Caco-2 (cell line): Measurements from ENCODE around the gene GNAO1. TPM values are rescaled to one million over a fixed set of nuclear protein-coding genes. Genes with fewer than 3 reads are reported as not detected.

Experiments used
- BruUV-seq: library from RNA; stranded (reverse); fragments of 400-500 nt; replicated peaks from 2 replicates; lab custom pipeline; 2021; lab: Mats Ljungman, UMichigan
- CTCF ChIA-PET: fragments of 300-600 bp; sonication (Branson Sonifier 250); formaldehyde crosslinking; loops from one replicate; lab custom pipeline; 2022; ENCODE audit warnings: antibody characterized with exemption; lab: Charles Lee
- POLR2A ChIA-PET: fragments of 300-600 bp; sonication (Branson Sonifier 250); formaldehyde crosslinking; loops from one replicate; lab custom pipeline; 2022; ENCODE audit warnings: antibody characterized with exemption; lab: Charles Lee
- DNase-seq, 2 experiments: peaks; one replicate each; pipeline versions ENCODE4 v3.0.0 to v3.0.0-alpha.2; 2020 to 2022
- H3K27me3 ChIP-seq: replicated peaks from 2 replicates; pipeline ENCODE4 v1.6.0; 2011; ENCODE audit warnings: low read length; ENCODE audit not compliant: control insufficient read depth, insufficient read depth
- H3K36me3 ChIP-seq: 2 replicates; pipeline ENCODE4 v1.5.1; 2011; ENCODE audit warnings: low read length; ENCODE audit not compliant: control insufficient read depth, insufficient read depth
- H3K4me1 ChIP-seq: fragments of 250-450 bp; sonication (Bioruptor Pico); 2 replicates; pipeline ENCODE4 v1.5.1; 2020; ENCODE audit warnings: mild to moderate bottlenecking
- H3K4me3 ChIP-seq: 2 replicates; pipeline ENCODE4 v1.5.1; 2011; ENCODE audit warnings: low read depth, mild to moderate bottlenecking, control low read depth, low read length
- H3K9me3 ChIP-seq: fragments of 250-450 bp; sonication (Bioruptor Pico); 2 replicates; pipeline ENCODE4 v1.5.1; 2020; ENCODE audit warnings: mild to moderate bottlenecking, moderate library complexity
- H3K27ac Mint-ChIP-seq: one replicate; pipeline ENCODE4 v1.8.0; 2022; ENCODE audit warnings: mixed read lengths; ENCODE audit not compliant: unreplicated experiment
- H3K27me3 Mint-ChIP-seq: one replicate; pipeline ENCODE4 v1.8.0; 2022; ENCODE audit warnings: mixed read lengths; ENCODE audit not compliant: insufficient read depth, unreplicated experiment
- H3K36me3 Mint-ChIP-seq: one replicate; pipeline ENCODE4 v1.8.0; 2022; ENCODE audit warnings: mild to moderate bottlenecking, mixed read lengths; ENCODE audit not compliant: insufficient read depth, unreplicated experiment
- H3K4me1 Mint-ChIP-seq: one replicate; pipeline ENCODE4 v1.8.0; 2022; ENCODE audit warnings: low read depth, mixed read lengths; ENCODE audit not compliant: unreplicated experiment
- H3K4me3 Mint-ChIP-seq: one replicate; pipeline ENCODE4 v1.8.0; 2022; ENCODE audit warnings: mild to moderate bottlenecking, moderate library complexity, mixed read lengths; ENCODE audit not compliant: unreplicated experiment
- H3K9me3 Mint-ChIP-seq: one replicate; pipeline ENCODE4 v1.8.0; 2022; ENCODE audit warnings: mixed read lengths; ENCODE audit not compliant: unreplicated experiment
- intact Hi-C: fragments of 100-400 bp; cut with micrococcal nuclease; formaldehyde crosslinking; loops from one replicate; pipeline ENCODE4 v1.10.0; 2022; ENCODE audit not compliant: unreplicated experiment
- total RNA-seq: library from RNA; stranded (reverse); gene quantifications from 2 replicates; pipeline ENCODE4 v1.2.3, GENCODE V29; 2022
- TF ChIP-seq, protein P1 (sequence below), 2 experiments: fragments of 200-600 bp in 1 of 2; IDR thresholded peaks; 1 replicate in 1 of 2; 2 replicates in 1 of 2; pipeline versions ENCODE4 v1.5.1 to v1.8.0; 2011 to 2022; ENCODE audit warnings: antibody characterized with exemption in 1 of 2, control low read depth in 1 of 2, inconsistent platforms in 1 of 2, low read depth in 1 of 2, low read length in 1 of 2, mild to moderate bottlenecking in 1 of 2, moderate library complexity in 1 of 2; ENCODE audit not compliant: insufficient read depth in 1 of 2, severe bottlenecking in 1 of 2, unreplicated experiment in 1 of 2

GNAO1 gene
- total RNA-seq, 1 experiment from 2014 or later, result 3.2 TPM

DNA sequence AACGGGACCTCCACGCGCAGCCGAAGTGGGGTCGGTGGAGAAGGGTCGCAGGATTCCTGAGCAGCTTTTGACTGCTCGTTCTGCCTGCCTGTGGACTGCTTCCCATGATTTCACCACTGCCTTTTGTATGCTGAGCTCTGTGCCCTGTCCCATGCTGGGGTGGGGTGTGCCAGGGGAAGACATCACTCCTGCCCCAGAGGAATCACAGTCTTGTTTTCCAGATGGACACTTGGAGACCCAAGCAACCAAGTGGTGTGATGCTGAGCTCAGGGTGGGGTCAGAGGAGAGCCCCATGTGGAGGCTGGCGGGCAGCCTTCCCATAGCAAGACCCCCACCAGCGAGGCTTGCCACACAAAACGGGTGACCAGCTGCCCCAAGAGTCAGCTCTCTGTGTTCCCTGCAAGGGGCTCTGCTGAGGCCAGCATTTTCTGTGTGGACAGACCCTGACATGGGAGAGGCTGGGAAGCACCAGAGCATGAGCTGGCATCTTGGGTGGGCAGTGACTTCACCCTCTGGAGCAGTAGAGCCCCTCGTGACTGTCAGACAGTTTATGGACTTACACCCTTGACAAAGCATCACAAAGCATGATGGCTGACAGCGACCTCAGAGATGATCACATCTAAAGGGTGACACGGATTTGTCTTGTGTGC lies 111.9 kb downstream of the GNAO1 start:
- no peaks in the 10 kb centered on the region for H3K27me3 Mint-ChIP-seq
- ChIA-PET POLR2A (no interaction called here), CTCF (no interaction called here)
- H3K4me1 Mint-ChIP-seq, result peaks cover 18% of the 10 kb centered on the region
- H3K27ac Mint-ChIP-seq, result no peak overlapping the region
- Histone ChIP-seq H3K36me3 (no peaks in the 10 kb centered on the region), H3K4me3 (no peak overlapping the region), H3K4me1 (peaks cover 38% of the 10 kb centered on the region), H3K9me3 (no peaks in the 10 kb centered on the region), H3K27me3 (no peaks in the 10 kb centered on the region)
- DNase-seq, result no peak
- no peak overlapping the region for H3K4me3 Mint-ChIP-seq
- no TSS peak for BruUV-seq
- TF ChIP-seq, protein P1, sequence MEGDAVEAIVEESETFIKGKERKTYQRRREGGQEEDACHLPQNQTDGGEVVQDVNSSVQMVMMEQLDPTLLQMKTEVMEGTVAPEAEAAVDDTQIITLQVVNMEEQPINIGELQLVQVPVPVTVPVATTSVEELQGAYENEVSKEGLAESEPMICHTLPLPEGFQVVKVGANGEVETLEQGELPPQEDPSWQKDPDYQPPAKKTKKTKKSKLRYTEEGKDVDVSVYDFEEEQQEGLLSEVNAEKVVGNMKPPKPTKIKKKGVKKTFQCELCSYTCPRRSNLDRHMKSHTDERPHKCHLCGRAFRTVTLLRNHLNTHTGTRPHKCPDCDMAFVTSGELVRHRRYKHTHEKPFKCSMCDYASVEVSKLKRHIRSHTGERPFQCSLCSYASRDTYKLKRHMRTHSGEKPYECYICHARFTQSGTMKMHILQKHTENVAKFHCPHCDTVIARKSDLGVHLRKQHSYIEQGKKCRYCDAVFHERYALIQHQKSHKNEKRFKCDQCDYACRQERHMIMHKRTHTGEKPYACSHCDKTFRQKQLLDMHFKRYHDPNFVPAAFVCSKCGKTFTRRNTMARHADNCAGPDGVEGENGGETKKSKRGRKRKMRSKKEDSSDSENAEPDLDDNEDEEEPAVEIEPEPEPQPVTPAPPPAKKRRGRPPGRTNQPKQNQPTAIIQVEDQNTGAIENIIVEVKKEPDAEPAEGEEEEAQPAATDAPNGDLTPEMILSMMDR (IDR thresholded peaks at IDR 0.05; ENCODE audit: insufficient read depth in 1 of 2, low read depth in 1 of 2, low read length in 1 of 2, severe bottlenecking in 1 of 2, unreplicated experiment in 1 of 2), result no peak
- no peaks in the 10 kb centered on the region for H3K9me3 Mint-ChIP-seq
- intact Hi-C loops, result no loop called here
- H3K36me3 Mint-ChIP-seq, result no peaks in the 10 kb centered on the region

DNA sequence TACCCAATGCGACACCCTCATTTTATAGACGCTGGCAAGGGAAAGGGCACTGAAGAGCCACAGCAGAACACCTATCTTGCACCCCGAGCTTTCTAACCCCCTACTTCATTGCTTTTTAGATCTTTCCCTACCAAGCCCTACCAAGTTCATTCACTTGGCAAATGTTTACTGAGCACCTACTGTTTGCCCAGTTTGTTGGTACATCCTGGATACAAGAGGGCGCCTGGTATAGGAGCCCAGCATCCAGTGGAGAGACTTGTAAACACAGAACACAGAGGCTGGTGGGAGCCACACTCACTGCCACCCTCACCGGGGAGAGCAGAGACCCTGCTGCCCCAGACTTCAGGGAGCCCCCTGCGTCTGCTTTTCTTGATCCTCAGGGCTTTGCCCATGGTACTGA lies 112.6 kb downstream of the GNAO1 start:
- intact Hi-C loops, result no loop called here
- no peak overlapping the region for H3K4me3 Mint-ChIP-seq
- H3K27ac Mint-ChIP-seq, result no peak overlapping the region
- no peak overlapping the region for H3K4me3 ChIP-seq
- H3K36me3 ChIP-seq, result no peaks in the 10 kb centered on the region
- no peaks in the 10 kb centered on the region for H3K36me3 Mint-ChIP-seq
- peaks cover 38% of the 10 kb centered on the region for H3K4me1 ChIP-seq
- POLR2A ChIA-PET, result no interaction called here
- H3K27me3 ChIP-seq, result no peaks in the 10 kb centered on the region
- CTCF ChIA-PET, result no interaction called here
- BruUV-seq, result no TSS peak
- TF ChIP-seq, protein P1 (IDR thresholded peaks at IDR 0.05; ENCODE audit: insufficient read depth in 1 of 2, low read depth in 1 of 2, low read length in 1 of 2, severe bottlenecking in 1 of 2, unreplicated experiment in 1 of 2), result no peak
- no peaks in the 10 kb centered on the region for H3K27me3 Mint-ChIP-seq
- H3K4me1 Mint-ChIP-seq, result peaks cover 18% of the 10 kb centered on the region
- no peak for DNase-seq
- no peaks in the 10 kb centered on the region for H3K9me3 ChIP-seq
- H3K9me3 Mint-ChIP-seq, result no peaks in the 10 kb centered on the region

DNA sequence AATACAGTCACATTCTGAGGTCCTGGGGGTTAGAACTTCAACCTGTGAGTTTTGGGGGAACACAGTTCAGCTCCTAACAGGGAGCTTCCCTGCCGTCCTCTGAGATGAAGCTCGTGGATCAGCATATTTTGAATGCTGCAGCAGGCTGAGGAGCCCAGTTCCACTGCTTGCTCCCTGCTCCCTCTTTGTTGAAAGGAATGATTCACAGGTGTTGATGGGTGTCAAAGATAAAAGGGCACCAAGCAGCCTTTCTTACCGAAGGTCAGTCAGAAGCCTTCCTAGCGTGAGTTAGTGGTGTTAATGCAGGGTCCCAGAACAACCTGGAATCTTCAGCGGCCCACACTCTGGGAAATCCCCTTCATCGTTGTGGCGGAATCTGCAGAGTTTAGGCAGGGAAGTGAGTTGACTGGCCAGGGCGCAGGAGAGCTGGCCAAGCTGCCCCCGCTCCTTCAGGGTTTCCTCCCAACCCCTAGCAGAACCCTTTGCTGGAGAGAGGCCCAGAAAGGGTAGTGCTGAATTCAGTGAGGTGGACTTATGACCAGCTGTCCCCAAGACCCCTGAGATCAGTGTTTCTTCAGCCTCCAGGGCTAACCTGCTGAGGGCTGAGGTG lies 114.8 kb downstream of the GNAO1 start:
- TF ChIP-seq, protein P1 (IDR thresholded peaks at IDR 0.05; ENCODE audit: insufficient read depth in 1 of 2, low read depth in 1 of 2, low read length in 1 of 2, severe bottlenecking in 1 of 2, unreplicated experiment in 1 of 2), result no peak
- no peaks in the 10 kb centered on the region for H3K9me3 Mint-ChIP-seq
- peaks cover 29% of the 10 kb centered on the region for H3K4me1 ChIP-seq
- no peak overlapping the region for H3K27ac Mint-ChIP-seq
- no peak overlapping the region for H3K4me3 ChIP-seq
- CTCF ChIA-PET, result interaction anchor here (0.6 kb wide), 1 partner anchor 43 kb away, joined by 3 read pairs; no protein-coding TSS in a partner anchor
- no peaks in the 10 kb centered on the region for H3K36me3 Mint-ChIP-seq
- no peaks in the 10 kb centered on the region for H3K9me3 ChIP-seq
- H3K4me1 Mint-ChIP-seq, result peaks cover 16% of the 10 kb centered on the region
- H3K27me3 ChIP-seq, result no peaks in the 10 kb centered on the region
- intact Hi-C loops, result no loop called here
- no peaks in the 10 kb centered on the region for H3K36me3 ChIP-seq
- peak in 1 of 2 experiments; percentile 24 for DNase-seq
- no TSS peak for BruUV-seq
- no peaks in the 10 kb centered on the region for H3K27me3 Mint-ChIP-seq
- POLR2A ChIA-PET, result no interaction called here
- H3K4me3 Mint-ChIP-seq, result no peak overlapping the region
